ENCODE measurements around the gene MOGAT2.

Gene MOGAT2

GRCh38 chr11:75705541-75705940 is 12.1 kb upstream of the MOGAT2 start:
- TF ChIP-seq CTCF (IDR thresholded peaks at IDR 0.05; ENCODE audit: low read depth, low read length, missing control alignments), result no peak
- H3K4me3 ChIP-seq (ENCODE audit: low read depth, low read length), result no peak overlapping the region
- DNase-seq (ENCODE audit: low read depth), result no peak

GRCh38 chr11:75706260-75706729 is 11.3 kb upstream of the MOGAT2 start:
- TF ChIP-seq CTCF (IDR thresholded peaks at IDR 0.05; ENCODE audit: low read depth, low read length, missing control alignments), result peak; percentile 95
- DNase-seq (ENCODE audit: low read depth), result peak; percentile 24
- no peak overlapping the region for H3K4me3 ChIP-seq (ENCODE audit: low read depth, low read length)

GRCh38 chr11:75714211-75714610 is 3.4 kb upstream of the MOGAT2 start:
- no peak overlapping the region for H3K4me3 ChIP-seq (ENCODE audit: low read depth, low read length)
- no peak for TF ChIP-seq CTCF (IDR thresholded peaks at IDR 0.05; ENCODE audit: low read depth, low read length, missing control alignments)
- DNase-seq (ENCODE audit: low read depth), result no peak

- no peak overlapping the region for H3K4me3 ChIP-seq (ENCODE audit: low read depth, low read length)
- no peak for DNase-seq (ENCODE audit: low read depth)
- TF ChIP-seq CTCF (IDR thresholded peaks at IDR 0.05; ENCODE audit: low read depth, low read length, missing control alignments), result no peak
Observed at GRCh38 chr11:75715688-75716087, 1.9 kb upstream of the MOGAT2 start.

- TF ChIP-seq CTCF (IDR thresholded peaks at IDR 0.05; ENCODE audit: low read depth, low read length, missing control alignments), result no peak
- no peak overlapping the region for H3K4me3 ChIP-seq (ENCODE audit: low read depth, low read length)
- DNase-seq (ENCODE audit: low read depth), result no peak
Observed at GRCh38 chr11:75716659-75717058, 979 bp upstream of the MOGAT2 start.

- no peak overlapping the region for H3K4me3 ChIP-seq (ENCODE audit: low read depth, low read length)
- peak; percentile 19 for DNase-seq (ENCODE audit: low read depth)
- no peak for TF ChIP-seq CTCF (IDR thresholded peaks at IDR 0.05; ENCODE audit: low read depth, low read length, missing control alignments)
Observed at GRCh38 chr11:75718419-75719339, 1.0 kb downstream of the MOGAT2 start.

Measured in GM12864 (cell line).